Caki2 (cell line): ENCODE results near the gene PRDM16. TPM values are rescaled to one million over a fixed set of nuclear protein-coding genes. Genes with fewer than 3 reads are reported as not detected.
"Not testable (repeated sequence)": the region's sequence is repeated elsewhere in the genome, so short reads cannot be mapped to it uniquely, and the experiment has no call there.

Experiments used
- DNase-seq: peaks from one replicate; pipeline ENCODE4 v3.0.0-alpha.2; 2015; ENCODE audit warnings: low read depth
- in situ Hi-C: cut with HindIII; loops from 2 replicates; pipeline ENCODE4 v1.10.0; 2016; ENCODE audit warnings: low sequenced_read_pairs, low pct_unique_long_range_greater_than_20kb, mixed read lengths
- total RNA-seq: library from RNA; depleted of rRNA; stranded (reverse); fragments of >200 nt; shearing (Covaris generic); gene quantifications from 2 replicates; pipeline ENCODE4 v1.2.3, GENCODE V29; 2014; ENCODE audit warnings: low replicate concordance

PRDM16 gene
- total RNA-seq, 1 experiment from 2014 or later: not detected

GRCh38 chr1:3087946-3088668, 19.1 kb downstream of the PRDM16 start:
- DNase-seq, in situ Hi-C loops: not testable (repeated sequence)

- in situ Hi-C loops: no loop called here
- no peak for DNase-seq
Measured at GRCh38 chr1:3089490-3089889, 20.5 kb downstream of the PRDM16 start.

- in situ Hi-C loops: no loop called here
- DNase-seq: no peak
Measured at GRCh38 chr1:3091334-3091733, 22.3 kb downstream of the PRDM16 start.

GRCh38 chr1:3092530-3092929, 23.5 kb downstream of the PRDM16 start:
- no peak for DNase-seq
- in situ Hi-C loops: no loop called here

GRCh38 chr1:3093898-3094626, 25.1 kb downstream of the PRDM16 start:
- in situ Hi-C loops: no loop called here
- no peak for DNase-seq

GRCh38 chr1:3094863-3095780, 26.1 kb downstream of the PRDM16 start:
- in situ Hi-C loops: no loop called here
- DNase-seq: no peak

GRCh38 chr1:3096345-3096744, 27.3 kb downstream of the PRDM16 start:
- in situ Hi-C loops: no loop called here
- DNase-seq: no peak

- in situ Hi-C loops: no loop called here
- DNase-seq: no peak
Measured at GRCh38 chr1:3097231-3097630, 28.2 kb downstream of the PRDM16 start.

- DNase-seq: no peak
- in situ Hi-C loops: no loop called here
Measured at GRCh38 chr1:3097861-3098260, 28.9 kb downstream of the PRDM16 start.

GRCh38 chr1:3099861-3100260, 30.9 kb downstream of the PRDM16 start:
- no peak for DNase-seq
- in situ Hi-C loops: no loop called here

GRCh38 chr1:3101124-3101939, 32.3 kb downstream of the PRDM16 start:
- no peak for DNase-seq
- in situ Hi-C loops: no loop called here

GRCh38 chr1:3102641-3103040, 33.6 kb downstream of the PRDM16 start:
- in situ Hi-C loops: no loop called here
- no peak for DNase-seq

GRCh38 chr1:3103967-3104677, 35.1 kb downstream of the PRDM16 start:
- in situ Hi-C loops: no loop called here
- DNase-seq: no peak

GRCh38 chr1:3105167-3105863, 36.3 kb downstream of the PRDM16 start:
- no peak for DNase-seq
- in situ Hi-C loops: no loop called here

- in situ Hi-C loops: no loop called here
- no peak for DNase-seq
Measured at GRCh38 chr1:3106216-3106615, 37.2 kb downstream of the PRDM16 start.

- in situ Hi-C loops: no loop called here
Measured at GRCh38 chr1:3107201-3107600, 38.2 kb downstream of the PRDM16 start.

GRCh38 chr1:3109355-3109754, 40.4 kb downstream of the PRDM16 start:
- DNase-seq: no peak
- in situ Hi-C loops: no loop called here

More at GRCh38 chr1:3107201-3107600, 38.2 kb downstream of the PRDM16 start:
- DNase-seq: no peak
